Measurements from ENCODE around the gene MAPK11.

MAPK11 gene

GRCh38 chr22:50314455-50315288, 44.5 kb upstream of the MAPK11 start:
- peak overlapping the region in 1 of 2 experiments; percentile 19 for H3K14ac ChIP-seq (ENCODE audit: low read length in 2 of 2)

DNA sequence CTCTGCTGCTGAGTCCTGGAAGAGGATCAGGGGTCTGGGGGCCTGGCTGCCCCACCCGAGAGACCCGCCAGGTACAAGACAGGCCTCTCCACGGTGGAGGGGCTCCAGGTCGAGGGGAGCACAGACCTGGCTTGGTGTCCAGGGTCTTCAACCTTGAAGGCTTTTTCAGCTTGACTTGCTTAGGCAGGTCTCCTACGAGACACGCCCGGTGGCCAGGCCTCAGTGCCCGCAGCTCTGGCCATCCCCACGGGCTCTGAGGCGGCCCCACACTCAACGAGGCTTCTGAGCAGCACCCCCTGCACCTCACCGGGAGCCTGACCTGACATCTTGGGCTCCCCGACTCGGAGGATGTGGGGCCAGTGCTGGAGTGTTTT, 43.9 kb upstream of the MAPK11 start:
- Histone ChIP-seq H3K27me3 (ENCODE audit: control insufficient read depth in 1 of 2, insufficient read depth in 1 of 2, low read length in 2 of 2) (no peaks in the 10 kb centered on the region), H3K36me3 (ENCODE audit: control insufficient read depth in 1 of 2, insufficient read depth in 2 of 2, low read depth in 1 of 2, low read length in 2 of 2) (peaks cover 0 to 16% of the 10 kb centered on the region in 2 experiments), H3K14ac (ENCODE audit: low read length in 2 of 2) (peak overlapping the region in 1 of 2 experiments; percentile 19), H3K9me3 (ENCODE audit: control insufficient read depth, low read length) (no peaks in the 10 kb centered on the region), H3K9ac (ENCODE audit: low read length) (no peak overlapping the region), H4K91ac (ENCODE audit: low read length) (no peak overlapping the region), H3K23ac (ENCODE audit: low read length in 2 of 2) (no peak overlapping the region), H3K4me3 (ENCODE audit: insufficient read depth in 1 of 2, low read depth in 1 of 2, low read length in 2 of 2) (no peak overlapping the region), H3K4ac (ENCODE audit: low read depth in 1 of 2, low read length in 2 of 2) (no peak overlapping the region), H3K79me1 (replicated peaks; ENCODE audit: low read length, poor library complexity, severe bottlenecking) (no peaks in the 10 kb centered on the region), H3K4me2 (ENCODE audit: low read length, poor library complexity, severe bottlenecking) (no peak overlapping the region), H3K4me1 (ENCODE audit: control insufficient read depth, insufficient read depth, low read depth, low read length) (peaks cover 22% of the 10 kb centered on the region), H2BK5ac (ENCODE audit: low read depth, low read length, poor library complexity, severe bottlenecking) (no peak overlapping the region), H2BK12ac (ENCODE audit: low read length in 2 of 2) (no peak overlapping the region), H2BK15ac (ENCODE audit: low read depth, poor library complexity, severe bottlenecking) (no peak overlapping the region), H2AFZ (ENCODE audit: low read depth, low read length) (no peak overlapping the region), H3K27ac (ENCODE audit: low read length, poor library complexity, severe bottlenecking) (no peak overlapping the region), H2BK120ac (ENCODE audit: low read depth, low read length) (no peak overlapping the region), H4K8ac (ENCODE audit: low read length) (peak overlapping the region; percentile 7), H3K18ac (ENCODE audit: low read depth in 1 of 2, low read length in 2 of 2) (no peak overlapping the region), H2AK5ac (ENCODE audit: low read length, severe bottlenecking) (peak overlapping the region; percentile 2)
- no peak for DNase-seq
- 87% methylated on average over 14 of the region's 14 CpGs for WGBS

More at GRCh38 chr22:50314455-50315288, 44.5 kb upstream of the MAPK11 start:
- no peak overlapping the region for H2BK5ac ChIP-seq (ENCODE audit: low read depth, low read length, poor library complexity, severe bottlenecking)
- no peak overlapping the region for H3K4ac ChIP-seq (ENCODE audit: low read depth in 1 of 2, low read length in 2 of 2)
- H3K4me3 ChIP-seq (ENCODE audit: insufficient read depth in 1 of 2, low read depth in 1 of 2, low read length in 2 of 2), result no peak overlapping the region
- H3K23ac ChIP-seq (ENCODE audit: low read length in 2 of 2), result peak overlapping the region in 1 of 2 experiments; percentile 11
- H3K9ac ChIP-seq (ENCODE audit: low read length), result no peak overlapping the region
- H3K4me1 ChIP-seq (ENCODE audit: control insufficient read depth, insufficient read depth, low read depth, low read length), result peaks cover 19% of the 10 kb centered on the region
- H3K9me3 ChIP-seq (ENCODE audit: control insufficient read depth, low read length), result no peaks in the 10 kb centered on the region
- H3K27ac ChIP-seq (ENCODE audit: low read length, poor library complexity, severe bottlenecking), result no peak overlapping the region
- H3K4me2 ChIP-seq (ENCODE audit: low read length, poor library complexity, severe bottlenecking), result no peak overlapping the region
- H4K91ac ChIP-seq (ENCODE audit: low read length), result peak overlapping the region; percentile 91
- no peak overlapping the region for H2BK12ac ChIP-seq (ENCODE audit: low read length in 2 of 2)
- H3K27me3 ChIP-seq (ENCODE audit: control insufficient read depth in 1 of 2, insufficient read depth in 1 of 2, low read length in 2 of 2), result no peaks in the 10 kb centered on the region
- no peaks in the 10 kb centered on the region for H3K79me1 ChIP-seq (replicated peaks; ENCODE audit: low read length, poor library complexity, severe bottlenecking)
- H4K8ac ChIP-seq (ENCODE audit: low read length), result peak overlapping the region; percentile 71
- DNase-seq, result no peak
- peaks cover 0 to 18% of the 10 kb centered on the region in 2 experiments for H3K36me3 ChIP-seq (ENCODE audit: control insufficient read depth in 1 of 2, insufficient read depth in 2 of 2, low read depth in 1 of 2, low read length in 2 of 2)
- H2AFZ ChIP-seq (ENCODE audit: low read depth, low read length), result no peak overlapping the region
- H2BK120ac ChIP-seq (ENCODE audit: low read depth, low read length), result no peak overlapping the region
- H3K18ac ChIP-seq (ENCODE audit: low read depth in 1 of 2, low read length in 2 of 2), result no peak overlapping the region
- H2AK5ac ChIP-seq (ENCODE audit: low read length, severe bottlenecking), result peak overlapping the region; percentile 2
- WGBS, result 65% methylated on average over 33 of the region's 33 CpGs
- H2BK15ac ChIP-seq (ENCODE audit: low read depth, poor library complexity, severe bottlenecking), result no peak overlapping the region

- Histone ChIP-seq H2BK15ac (ENCODE audit: low read depth, poor library complexity, severe bottlenecking) (no peak overlapping the region), H2BK120ac (ENCODE audit: low read depth, low read length) (no peak overlapping the region), H3K14ac (ENCODE audit: low read length in 2 of 2) (no peak overlapping the region), H3K27ac (ENCODE audit: low read length, poor library complexity, severe bottlenecking) (no peak overlapping the region), H3K27me3 (ENCODE audit: control insufficient read depth in 1 of 2, insufficient read depth in 1 of 2, low read length in 2 of 2) (no peaks in the 10 kb centered on the region), H3K4me1 (ENCODE audit: control insufficient read depth, insufficient read depth, low read depth, low read length) (peaks cover 26% of the 10 kb centered on the region), H2BK5ac (ENCODE audit: low read depth, low read length, poor library complexity, severe bottlenecking) (no peak overlapping the region), H4K8ac (ENCODE audit: low read length) (no peak overlapping the region), H3K9ac (ENCODE audit: low read length) (no peak overlapping the region), H2AFZ (ENCODE audit: low read depth, low read length) (no peak overlapping the region), H3K4me2 (ENCODE audit: low read length, poor library complexity, severe bottlenecking) (no peak overlapping the region), H3K23ac (ENCODE audit: low read length in 2 of 2) (no peak overlapping the region), H2BK12ac (ENCODE audit: low read length in 2 of 2) (no peak overlapping the region), H4K91ac (ENCODE audit: low read length) (no peak overlapping the region), H3K36me3 (ENCODE audit: control insufficient read depth in 1 of 2, insufficient read depth in 2 of 2, low read depth in 1 of 2, low read length in 2 of 2) (peaks cover 0 to 16% of the 10 kb centered on the region in 2 experiments), H3K79me1 (replicated peaks; ENCODE audit: low read length, poor library complexity, severe bottlenecking) (no peaks in the 10 kb centered on the region), H2AK5ac (ENCODE audit: low read length, severe bottlenecking) (no peak overlapping the region), H3K4ac (ENCODE audit: low read depth in 1 of 2, low read length in 2 of 2) (no peak overlapping the region), H3K18ac (ENCODE audit: low read depth in 1 of 2, low read length in 2 of 2) (no peak overlapping the region), H3K4me3 (ENCODE audit: insufficient read depth in 1 of 2, low read depth in 1 of 2, low read length in 2 of 2) (no peak overlapping the region), H3K9me3 (ENCODE audit: control insufficient read depth, low read length) (no peaks in the 10 kb centered on the region)
- WGBS, result 93% methylated on average over 16 of the region's 17 CpGs
- no peak for DNase-seq
These were observed 43.4 kb upstream of the MAPK11 start for GRCh38 chr22:50313600-50313999.

DNA sequence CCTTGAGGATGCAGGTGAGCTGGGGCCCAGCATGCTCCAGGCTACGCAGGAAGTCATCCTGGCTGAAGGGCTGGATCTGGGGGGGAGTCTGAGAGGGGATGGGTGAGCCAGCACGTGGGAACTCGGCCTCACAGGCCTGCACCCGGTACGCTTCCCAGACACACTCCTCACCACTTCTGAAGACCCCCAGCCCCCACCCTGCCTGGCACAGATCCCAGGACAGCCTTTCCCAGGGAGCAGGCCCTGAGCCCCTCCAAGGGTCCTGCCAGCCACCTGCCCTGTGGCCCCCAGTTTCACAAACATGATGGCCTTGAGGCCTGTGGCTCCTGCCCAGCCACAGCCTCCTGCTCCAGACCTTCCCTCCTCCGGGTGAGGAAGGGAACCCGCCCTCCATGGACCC, 42.8 kb upstream of the MAPK11 start:
- H2AFZ ChIP-seq (ENCODE audit: low read depth, low read length), result no peak overlapping the region
- no peak overlapping the region for H2BK15ac ChIP-seq (ENCODE audit: low read depth, poor library complexity, severe bottlenecking)
- no peak overlapping the region for H3K4ac ChIP-seq (ENCODE audit: low read depth in 1 of 2, low read length in 2 of 2)
- no peak overlapping the region for H3K4me2 ChIP-seq (ENCODE audit: low read length, poor library complexity, severe bottlenecking)
- 87% methylated on average over 6 of the region's 7 CpGs for WGBS
- peaks cover 0 to 16% of the 10 kb centered on the region in 2 experiments for H3K36me3 ChIP-seq (ENCODE audit: control insufficient read depth in 1 of 2, insufficient read depth in 2 of 2, low read depth in 1 of 2, low read length in 2 of 2)
- no peak overlapping the region for H4K8ac ChIP-seq (ENCODE audit: low read length)
- no peak overlapping the region for H4K91ac ChIP-seq (ENCODE audit: low read length)
- no peaks in the 10 kb centered on the region for H3K9me3 ChIP-seq (ENCODE audit: control insufficient read depth, low read length)
- peaks cover 32% of the 10 kb centered on the region for H3K4me1 ChIP-seq (ENCODE audit: control insufficient read depth, insufficient read depth, low read depth, low read length)
- H2AK5ac ChIP-seq (ENCODE audit: low read length, severe bottlenecking), result no peak overlapping the region
- no peak overlapping the region for H2BK5ac ChIP-seq (ENCODE audit: low read depth, low read length, poor library complexity, severe bottlenecking)
- no peaks in the 10 kb centered on the region for H3K27me3 ChIP-seq (ENCODE audit: control insufficient read depth in 1 of 2, insufficient read depth in 1 of 2, low read length in 2 of 2)
- H3K18ac ChIP-seq (ENCODE audit: low read depth in 1 of 2, low read length in 2 of 2), result no peak overlapping the region
- no peak overlapping the region for H2BK12ac ChIP-seq (ENCODE audit: low read length in 2 of 2)
- DNase-seq, result no peak
- H2BK120ac ChIP-seq (ENCODE audit: low read depth, low read length), result no peak overlapping the region
- H3K23ac ChIP-seq (ENCODE audit: low read length in 2 of 2), result no peak overlapping the region
- no peak overlapping the region for H3K14ac ChIP-seq (ENCODE audit: low read length in 2 of 2)
- no peak overlapping the region for H3K9ac ChIP-seq (ENCODE audit: low read length)
- H3K79me1 ChIP-seq (replicated peaks; ENCODE audit: low read length, poor library complexity, severe bottlenecking), result no peaks in the 10 kb centered on the region
- peak overlapping the region in 1 of 2 experiments; percentile 15 for H3K4me3 ChIP-seq (ENCODE audit: insufficient read depth in 1 of 2, low read depth in 1 of 2, low read length in 2 of 2)
- H3K27ac ChIP-seq (ENCODE audit: low read length, poor library complexity, severe bottlenecking), result no peak overlapping the region
